ENCODE measurements around the gene PHF13. TPM values are rescaled to one million over a fixed set of nuclear protein-coding genes. Genes with fewer than 3 reads are reported as not detected.
"Not testable (repeated sequence)": the region's sequence is repeated elsewhere in the genome, so short reads cannot be mapped to it uniquely, and the experiment has no call there.

PHF13 gene
- polyA plus RNA-seq, 4 donors, result 24.8 to 26.8 (median 26.2) TPM

DNA sequence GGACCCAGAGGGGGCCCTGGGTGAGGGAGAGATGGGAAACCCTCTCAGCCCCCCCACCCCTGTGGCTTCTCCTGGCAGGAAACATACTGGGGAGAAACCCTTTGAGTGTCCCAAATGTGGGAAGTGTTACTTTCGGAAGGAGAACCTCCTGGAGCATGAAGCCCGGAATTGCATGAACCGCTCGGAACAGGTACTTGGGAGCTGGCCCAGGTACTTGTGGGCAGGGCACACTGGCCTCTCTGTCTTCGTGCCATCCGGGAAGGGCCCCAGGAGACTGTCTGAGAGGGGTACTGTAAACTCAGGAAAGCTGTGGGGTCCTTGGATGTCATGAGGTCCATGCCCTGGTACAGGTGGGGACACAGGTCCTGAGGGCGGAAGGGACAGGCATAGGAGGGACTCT lies 27.7 kb upstream of the PHF13 start:
- DNase-seq (ENCODE audit: low read depth in 4 of 4, low spot score in 3 of 4), result no peak

DNA sequence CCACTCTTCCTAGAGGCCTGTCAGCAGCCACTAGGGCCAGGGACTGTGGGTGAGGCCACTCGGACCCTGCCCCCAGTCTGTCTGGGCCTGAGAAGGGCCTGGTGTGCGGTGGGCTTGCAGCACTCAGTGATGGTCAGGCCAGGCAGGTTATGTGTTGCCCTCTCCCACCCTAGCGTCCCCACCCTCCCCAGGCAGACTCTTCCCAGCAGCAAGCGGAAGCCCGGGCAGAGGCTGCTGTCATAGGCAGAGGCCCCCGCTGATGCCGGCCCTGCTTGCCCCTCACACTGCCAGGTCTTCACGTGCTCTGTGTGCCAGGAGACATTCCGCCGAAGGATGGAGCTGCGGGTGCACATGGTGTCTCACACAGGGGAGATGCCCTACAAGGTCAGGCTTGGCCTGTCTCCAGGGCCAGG lies 27.1 kb upstream of the PHF13 start:
- DNase-seq (ENCODE audit: low read depth in 4 of 4, low spot score in 3 of 4), result no peak

DNA sequence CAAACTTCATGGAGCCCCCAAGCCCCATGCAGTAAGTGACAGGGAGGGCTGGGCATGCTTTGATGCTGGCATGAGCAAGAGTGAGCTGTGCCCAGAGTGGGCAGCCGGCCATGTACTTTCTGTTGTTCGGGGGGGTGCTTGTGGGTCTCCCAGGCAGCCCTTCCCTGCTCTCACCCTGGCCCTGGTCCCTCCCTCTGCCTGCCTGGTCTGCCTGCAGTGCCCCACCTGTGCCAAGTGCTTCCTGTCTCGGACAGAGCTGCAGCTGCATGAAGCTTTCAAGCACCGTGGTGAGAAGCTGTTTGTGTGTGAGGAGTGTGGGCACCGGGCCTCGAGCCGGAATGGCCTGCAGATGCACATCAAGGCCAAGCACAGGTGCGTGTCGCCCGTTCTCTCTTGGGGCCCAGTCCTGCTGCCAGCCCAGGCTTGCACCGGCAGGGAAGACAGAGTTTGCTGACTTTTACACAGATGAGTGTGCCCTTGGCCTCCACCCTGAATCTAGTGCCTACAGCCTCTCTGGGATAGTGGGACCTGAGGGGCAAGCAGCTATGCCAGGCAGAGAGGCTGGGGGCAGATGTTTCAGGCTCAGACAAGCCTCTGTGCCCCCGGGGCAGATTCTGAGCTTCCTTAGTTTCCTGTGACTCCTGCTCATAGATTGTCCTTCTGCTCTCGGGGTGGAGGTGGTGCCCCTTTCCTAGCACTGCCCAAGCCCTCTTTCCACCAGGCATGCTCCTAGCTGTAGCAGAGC lies 26.1 kb upstream of the PHF13 start:
- DNase-seq (ENCODE audit: low read depth in 4 of 4, low spot score in 3 of 4), result no peak

DNA sequence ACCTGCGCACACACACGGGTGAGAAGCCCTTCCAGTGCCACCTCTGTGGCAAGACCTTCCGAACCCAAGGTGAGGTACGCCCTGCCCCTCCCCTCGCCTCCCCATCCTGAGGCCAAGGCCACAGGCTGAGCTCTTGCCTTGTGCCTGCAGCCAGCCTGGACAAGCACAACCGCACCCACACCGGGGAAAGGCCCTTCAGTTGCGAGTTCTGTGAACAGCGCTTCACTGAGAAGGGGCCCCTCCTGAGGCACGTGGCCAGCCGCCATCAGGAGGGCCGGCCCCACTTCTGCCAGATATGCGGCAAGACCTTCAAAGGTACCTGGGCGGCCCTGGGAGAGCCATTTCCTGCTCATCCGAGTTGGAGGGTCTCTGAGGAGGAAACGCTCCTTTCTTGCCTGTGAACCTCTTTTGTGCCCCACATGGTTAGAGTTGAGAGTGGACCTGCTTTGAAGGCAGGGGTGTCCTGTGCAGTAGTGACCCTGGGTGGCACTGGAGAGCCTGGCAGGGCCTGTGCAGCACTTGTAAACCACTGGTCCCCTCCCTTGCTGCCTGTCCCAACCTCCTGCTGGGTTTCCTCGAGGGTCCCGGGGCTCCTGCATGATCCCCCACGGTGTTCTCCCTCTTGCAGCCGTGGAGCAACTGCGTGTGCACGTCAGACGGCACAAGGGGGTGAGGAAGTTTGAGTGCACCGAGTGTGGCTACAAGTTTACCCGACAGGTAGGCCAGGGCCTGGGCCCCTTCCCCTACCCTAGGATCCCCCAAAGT lies 25.2 kb upstream of the PHF13 start:
- DNase-seq (ENCODE audit: low read depth in 4 of 4, low spot score in 3 of 4), result no peak

DNA sequence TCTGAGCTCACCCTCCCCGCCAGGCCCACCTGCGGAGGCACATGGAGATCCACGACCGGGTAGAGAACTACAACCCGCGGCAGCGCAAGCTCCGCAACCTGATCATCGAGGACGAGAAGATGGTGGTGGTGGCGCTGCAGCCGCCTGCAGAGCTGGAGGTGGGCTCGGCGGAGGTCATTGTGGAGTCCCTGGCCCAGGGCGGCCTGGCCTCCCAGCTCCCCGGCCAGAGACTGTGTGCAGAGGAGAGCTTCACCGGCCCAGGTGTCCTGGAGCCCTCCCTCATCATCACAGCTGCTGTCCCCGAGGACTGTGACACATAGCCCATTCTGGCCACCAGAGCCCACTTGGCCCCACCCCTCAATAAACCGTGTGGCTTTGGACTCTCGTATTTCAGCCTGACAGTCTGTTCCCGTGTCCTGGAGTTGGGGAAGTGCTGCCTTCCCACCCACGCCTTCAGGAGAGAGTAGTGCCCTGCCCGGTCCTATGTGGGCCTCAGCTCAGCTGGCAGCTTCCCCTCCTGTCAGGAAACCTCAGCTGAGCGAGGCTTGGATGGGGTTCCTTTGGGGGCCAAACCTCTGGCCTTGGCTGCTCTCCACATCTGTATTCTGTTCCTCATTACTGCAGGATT lies 24.5 kb upstream of the PHF13 start:
- DNase-seq (ENCODE audit: low read depth in 4 of 4, low spot score in 3 of 4), result no peak

DNA sequence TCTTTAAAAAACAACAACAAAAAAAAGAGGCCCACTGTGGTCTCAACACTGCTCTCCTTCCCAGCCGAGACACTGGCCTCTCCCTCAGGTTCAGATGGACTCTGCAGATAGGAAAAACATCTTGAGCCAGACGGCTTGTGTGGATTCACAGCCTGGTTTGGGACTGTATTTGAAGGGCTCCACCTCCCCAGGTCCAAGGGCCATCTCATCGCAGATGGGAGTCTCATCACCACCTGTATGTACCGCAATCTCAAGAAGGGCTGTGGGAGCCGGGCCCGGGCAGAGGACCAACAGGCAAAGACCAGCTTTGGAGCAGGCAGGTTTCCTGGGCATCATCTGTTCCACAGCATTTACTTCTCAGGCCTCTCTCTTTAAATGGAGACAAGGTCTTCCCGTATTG lies 23.5 kb upstream of the PHF13 start:
- no peak for DNase-seq (ENCODE audit: low read depth in 4 of 4, low spot score in 3 of 4)

DNA sequence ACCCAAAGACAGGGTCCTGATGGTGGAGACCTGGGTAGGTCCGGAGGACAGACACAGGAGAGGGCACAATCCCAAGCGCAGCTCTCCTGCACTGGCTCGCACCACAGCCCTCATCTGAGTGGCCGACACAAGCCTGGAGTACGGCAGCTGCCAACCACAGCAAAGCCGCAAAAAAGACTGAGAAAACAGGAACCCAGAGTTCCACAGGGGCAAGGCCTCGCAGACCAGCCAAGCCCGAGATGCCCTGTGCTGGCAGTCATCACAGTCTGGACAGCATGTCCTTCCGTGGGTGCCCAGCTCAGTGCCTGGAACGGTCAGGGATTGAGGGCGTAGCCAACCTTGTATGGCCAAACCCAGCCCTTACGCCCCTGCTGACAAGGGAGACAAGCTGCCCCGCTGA lies 22.3 kb upstream of the PHF13 start:
- no peak for DNase-seq (ENCODE audit: low read depth in 4 of 4, low spot score in 3 of 4)

DNA sequence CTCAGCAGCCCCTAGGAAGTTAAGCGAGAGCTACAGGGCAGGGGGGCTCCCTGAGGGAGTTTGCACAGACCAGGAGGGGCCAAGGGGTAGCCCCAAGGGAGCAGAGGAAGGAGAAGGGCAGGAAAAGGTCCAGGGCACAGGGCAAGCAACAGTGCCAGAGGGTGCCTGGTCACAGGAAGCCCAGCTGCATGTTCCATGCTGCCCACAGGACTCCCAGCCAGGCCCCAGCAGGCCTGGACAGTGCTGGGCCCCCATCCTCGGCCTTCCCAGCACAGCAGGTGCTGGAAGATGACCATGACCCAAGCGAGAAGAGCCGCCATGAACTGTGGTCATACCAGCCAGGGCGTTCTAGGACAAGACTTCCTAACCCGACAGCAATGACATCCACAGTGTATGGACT lies 21.9 kb upstream of the PHF13 start:
- DNase-seq (ENCODE audit: low read depth in 4 of 4, low spot score in 3 of 4), result no peak

DNA sequence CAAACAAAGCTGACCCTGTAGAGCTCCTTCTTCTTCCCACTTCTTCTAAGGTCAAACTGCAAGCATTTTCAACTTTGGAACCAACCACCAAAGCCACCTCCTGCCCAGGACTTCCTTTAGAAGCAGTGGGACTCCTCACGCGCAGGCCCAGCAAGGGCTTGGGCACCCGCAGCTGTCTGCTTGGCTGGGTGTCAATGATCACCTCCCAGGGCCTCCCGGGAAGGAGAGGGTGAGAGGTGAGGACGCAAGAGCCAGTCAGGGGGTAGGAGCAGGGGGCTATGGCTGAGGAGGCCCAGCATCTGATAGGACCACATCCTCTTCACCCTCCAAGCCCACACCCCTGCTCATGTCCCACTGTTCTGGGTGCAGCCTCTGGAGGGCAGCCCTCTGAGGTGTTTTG lies 21.1 kb upstream of the PHF13 start:
- DNase-seq (ENCODE audit: low read depth in 4 of 4, low spot score in 3 of 4), result no peak

DNA sequence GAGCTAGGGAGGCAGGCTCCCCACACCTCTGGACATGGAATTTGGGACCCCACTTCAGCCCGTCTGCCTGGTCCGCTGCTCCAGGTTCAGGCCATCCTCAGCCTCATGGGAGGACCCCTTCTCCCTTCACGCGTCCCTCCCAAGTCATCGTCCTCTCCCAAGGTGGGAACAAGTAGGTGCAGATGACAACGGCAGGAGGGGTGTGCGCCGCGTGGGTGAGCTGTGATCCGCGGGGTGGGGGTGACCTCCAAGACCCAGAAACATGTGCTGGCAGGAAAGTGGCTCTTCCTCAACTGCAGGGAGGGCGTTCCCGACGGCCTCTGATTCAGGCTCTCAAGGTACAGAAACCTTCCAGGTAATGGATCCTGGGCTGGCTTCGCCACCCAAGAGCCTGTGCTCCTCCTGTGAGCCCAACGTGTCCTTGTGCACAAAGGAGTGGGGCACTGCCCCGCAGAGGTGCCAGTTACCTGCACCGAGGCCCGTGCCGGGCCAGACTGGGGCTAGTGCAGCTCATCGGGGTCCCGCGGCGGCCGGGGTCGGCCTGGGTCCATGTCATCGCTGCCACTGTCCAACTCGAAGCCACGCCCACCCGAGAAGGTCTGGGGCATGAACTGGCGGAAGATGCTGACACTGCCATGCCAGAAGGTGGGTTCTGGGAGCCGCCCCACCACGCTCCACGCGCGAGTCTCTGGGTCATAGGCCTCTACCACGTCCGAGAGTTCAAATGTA lies 20.5 kb upstream of the PHF13 start:
- DNase-seq (ENCODE audit: low read depth in 4 of 4, low spot score in 3 of 4), result no peak

DNA sequence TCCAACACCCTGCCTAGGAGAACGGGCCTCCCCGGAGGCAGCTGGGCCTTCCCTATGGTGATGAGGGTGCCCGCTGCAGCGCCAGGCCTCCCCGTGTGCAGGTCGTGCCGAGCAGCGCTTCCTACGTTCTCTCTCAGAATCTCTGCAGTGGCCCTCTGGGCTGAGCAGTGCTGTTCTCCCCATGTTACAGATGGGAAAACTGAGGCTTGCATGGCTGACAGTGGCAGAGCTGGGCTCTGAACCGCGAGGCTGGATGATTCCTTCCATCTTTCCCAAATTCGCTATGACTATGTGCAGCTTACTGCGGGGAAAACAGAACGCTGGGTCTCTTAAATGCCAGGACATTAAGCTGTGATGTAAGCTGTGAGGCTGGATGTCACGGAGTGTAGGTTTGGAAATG lies 19.7 kb upstream of the PHF13 start:
- DNase-seq (ENCODE audit: low read depth in 4 of 4, low spot score in 3 of 4), result no peak

DNA sequence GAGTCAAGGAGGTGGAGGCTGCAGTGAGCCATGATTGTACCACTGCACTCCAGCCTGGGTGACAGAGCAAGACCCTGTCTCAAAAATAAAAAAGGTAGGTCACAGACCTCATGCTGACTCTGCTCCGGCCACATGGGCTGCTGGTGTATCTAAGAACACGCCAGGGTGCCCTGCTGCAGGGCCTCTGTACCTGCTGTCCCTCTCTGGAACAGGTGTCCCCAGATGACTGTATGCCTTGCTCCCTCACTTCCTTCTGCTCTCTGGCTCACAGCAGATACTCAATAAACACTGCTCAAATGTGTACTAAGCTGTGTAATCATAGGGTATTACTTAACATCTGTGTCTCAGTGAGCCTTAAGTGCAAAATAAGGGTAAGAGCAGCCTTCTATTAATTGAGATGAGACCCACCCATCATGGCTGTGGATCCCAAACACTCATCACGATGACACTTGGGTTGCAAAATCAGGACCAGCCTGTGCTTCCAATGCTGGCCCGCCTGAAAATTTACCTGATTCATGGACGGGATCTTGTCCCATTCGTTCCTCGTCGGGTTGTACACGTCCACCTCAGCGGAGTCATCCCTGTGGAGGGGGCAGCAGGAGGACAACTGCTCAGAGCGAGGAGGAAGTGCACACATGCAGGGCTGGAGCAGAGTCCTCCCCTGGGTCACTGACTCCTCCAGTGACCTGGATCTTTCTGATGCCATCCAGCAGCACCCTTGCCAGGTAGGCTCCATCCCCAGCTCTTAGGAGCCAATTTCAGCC lies 18.4 kb upstream of the PHF13 start:
- no peak for DNase-seq (ENCODE audit: low read depth in 4 of 4, low spot score in 3 of 4)

DNA sequence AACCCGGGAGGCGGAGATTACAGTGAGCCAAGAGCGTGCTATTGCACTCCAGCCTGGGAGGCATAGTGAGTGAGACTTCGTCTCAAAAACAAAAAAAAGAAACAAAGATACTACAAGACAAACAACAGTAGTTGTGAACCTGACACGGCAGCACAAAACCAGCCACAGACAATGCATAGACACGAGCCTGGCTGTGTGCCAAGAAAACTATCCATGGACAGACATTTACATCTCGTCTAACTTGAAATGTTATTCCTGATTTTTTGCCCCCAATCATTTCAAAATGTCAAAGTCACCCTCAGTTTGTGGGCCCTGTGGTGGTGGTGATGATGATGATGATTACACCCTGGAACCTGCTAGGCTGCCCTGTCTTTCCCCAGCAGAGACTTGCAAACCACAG lies 17.2 kb upstream of the PHF13 start:
- DNase-seq (ENCODE audit: low read depth in 4 of 4, low spot score in 3 of 4), result no peak

DNA sequence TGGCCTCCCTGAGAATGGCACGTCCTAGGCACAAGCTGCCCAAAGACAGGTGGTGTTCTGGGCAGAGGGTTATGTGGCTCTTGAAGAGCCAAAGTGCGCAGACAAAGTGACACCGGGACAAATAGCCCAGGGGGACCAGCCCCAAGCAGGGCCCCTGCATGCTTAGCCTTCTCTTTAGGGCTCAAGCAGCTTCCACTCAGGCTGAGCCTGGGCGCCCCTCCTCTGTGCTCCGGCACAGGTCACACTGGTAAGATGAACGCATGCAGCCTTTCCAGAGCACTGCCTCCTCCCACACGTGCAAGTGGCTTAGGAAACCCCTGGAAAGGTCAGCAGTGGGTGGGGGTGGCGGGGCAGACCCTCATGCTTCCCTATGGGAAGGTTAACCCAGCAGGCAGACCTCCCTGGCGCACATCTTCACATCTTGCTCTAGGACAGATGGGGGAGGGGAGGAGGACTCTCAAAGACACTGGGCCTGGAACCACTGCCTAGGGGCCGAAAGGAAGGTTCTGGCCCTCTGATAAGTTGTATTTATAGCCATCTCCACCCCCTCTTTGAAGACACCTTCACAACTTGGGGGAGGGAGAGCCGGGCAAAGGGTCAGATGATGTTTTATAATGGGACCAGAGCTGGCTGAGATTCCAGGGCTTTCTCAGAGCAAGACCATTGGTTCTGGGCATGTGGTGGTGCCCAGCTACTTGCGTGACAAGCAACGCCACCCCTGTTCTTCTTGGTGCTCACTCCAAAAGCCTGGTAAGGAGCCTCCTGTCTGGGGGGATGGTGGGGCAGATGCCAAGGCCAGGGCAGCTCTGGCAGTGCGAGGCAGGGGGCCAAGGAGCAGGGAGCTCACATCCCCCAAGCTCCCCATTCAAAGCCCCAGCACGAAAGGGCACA lies 16.4 kb upstream of the PHF13 start:
- DNase-seq (ENCODE audit: low read depth in 4 of 4, low spot score in 3 of 4), result no peak

DNA sequence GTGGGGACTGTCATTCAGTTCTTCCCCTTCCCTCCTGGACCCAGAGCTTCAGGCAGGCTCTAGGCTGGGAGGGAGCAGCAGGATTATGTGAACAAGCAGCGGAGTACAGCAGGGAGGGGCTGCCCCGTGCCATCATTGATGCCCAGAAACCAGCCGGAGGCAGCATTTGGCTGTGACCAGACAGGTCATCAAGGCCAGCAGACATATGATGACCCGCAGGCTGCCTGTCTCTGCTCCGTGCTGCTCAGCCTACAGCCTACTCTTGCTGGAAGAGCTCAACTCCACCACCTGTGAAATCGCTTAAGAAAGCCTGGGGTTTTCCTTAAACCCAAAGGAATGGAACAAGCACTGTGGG lies 15.8 kb upstream of the PHF13 start:
- no peak for DNase-seq (ENCODE audit: low read depth in 4 of 4, low spot score in 3 of 4)

DNA sequence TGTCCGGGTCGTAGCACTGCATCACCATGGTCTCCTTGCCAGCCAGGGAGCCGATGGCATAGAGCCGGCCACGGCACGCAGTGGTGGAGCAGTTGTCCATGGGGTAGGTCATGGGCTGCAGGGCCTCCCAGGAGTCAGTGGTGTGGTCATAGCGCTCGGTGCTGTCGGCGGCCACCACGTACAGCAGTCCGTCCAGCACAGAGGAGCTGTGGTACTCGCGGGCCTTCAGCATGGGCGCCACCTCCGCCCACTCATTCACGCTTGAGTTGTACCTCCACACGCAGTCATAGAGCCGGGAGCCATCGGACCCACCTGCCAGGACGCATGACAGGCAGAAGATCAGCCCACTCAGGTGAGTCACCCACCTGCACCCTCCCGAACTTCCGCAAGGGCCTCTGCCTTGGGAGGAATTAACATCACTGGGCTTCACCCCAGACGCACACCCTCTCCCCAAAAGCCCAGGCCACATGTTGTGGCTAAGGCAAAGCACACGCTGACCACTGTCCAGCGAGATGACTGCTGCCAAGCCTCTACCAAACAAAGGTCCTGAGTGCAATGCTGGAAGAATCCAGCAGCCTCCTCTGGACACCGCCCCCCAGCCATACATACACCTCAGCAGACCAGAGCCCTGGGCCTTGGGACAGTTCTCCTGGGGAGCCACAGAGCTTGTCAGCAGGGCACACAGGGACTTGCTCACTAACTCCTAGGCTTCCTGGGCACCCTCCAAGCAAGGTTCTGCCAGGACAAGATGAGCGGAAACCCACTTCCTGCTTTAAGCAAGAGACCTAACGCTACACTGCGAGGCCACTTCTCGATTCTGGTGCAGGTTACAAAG lies 14.2 kb upstream of the PHF13 start:
- no peak for DNase-seq (ENCODE audit: low read depth in 4 of 4, low spot score in 3 of 4)

DNA sequence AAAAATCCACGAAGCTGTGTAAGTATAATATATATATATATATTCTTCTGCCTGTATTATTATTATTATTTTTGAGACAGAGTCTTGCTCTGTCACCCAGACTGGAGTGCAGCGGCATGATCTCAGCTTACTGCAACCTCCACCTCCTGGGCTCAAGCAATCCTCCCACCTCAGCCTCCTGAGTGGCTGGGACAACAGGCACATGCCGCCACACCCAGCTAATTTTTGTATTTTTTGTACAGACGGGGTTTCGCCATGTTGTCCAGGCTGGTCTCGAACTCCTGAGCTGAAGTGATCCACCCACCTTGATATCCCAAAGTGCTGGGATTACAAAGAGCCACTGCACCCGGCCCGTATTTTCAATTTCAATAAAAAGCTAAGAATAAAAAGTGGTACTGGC lies 13.5 kb upstream of the PHF13 start:
- DNase-seq (ENCODE audit: low read depth in 4 of 4, low spot score in 3 of 4), result not testable (repeated sequence)

DNA sequence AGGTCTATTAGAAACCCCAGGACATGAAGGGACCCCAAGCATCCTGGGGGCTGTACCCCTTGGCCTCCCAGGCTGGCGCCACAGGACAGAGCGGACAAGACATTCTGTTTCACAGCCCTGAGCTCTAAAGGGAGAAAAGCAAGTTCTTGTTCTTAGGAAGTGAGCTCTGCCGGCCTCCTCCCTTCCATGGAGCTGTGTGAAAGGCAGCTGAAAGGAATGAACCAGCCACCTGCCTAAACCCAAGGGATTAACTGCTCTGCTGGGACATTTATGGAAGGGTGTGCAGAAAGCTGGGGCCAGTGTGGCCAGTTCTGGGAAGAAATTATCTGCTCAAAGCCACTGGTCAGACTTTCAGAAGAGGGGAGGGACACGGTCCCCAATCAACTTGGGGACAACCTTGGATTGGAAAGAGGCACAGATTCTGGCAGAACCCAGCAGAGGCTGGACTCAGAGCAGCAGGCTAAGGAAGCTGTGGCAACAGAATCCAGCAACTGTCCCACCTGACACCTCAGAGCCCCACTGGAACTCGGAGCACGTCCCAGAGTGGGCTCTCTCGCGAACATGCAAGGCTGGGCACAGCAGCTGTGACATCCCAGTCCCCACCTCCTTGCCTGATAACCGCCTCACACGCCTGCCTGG lies 13.0 kb upstream of the PHF13 start:
- no peak for DNase-seq (ENCODE audit: low read depth in 4 of 4, low spot score in 3 of 4)

Measured in right renal pelvis (tissue), 4 donors.